Bronchial smooth muscle cell (primary cell): Measurements from ENCODE around the gene INPP1. TPM values are rescaled to one million over a fixed set of nuclear protein-coding genes. Genes with fewer than 3 reads are reported as not detected.

ENCODE experiments used
- total RNA-seq: library from RNA; depleted of rRNA; stranded (reverse); fragments of >200 nt; gene quantifications from 2 replicates; pipeline ENCODE4 v1.2.1, GENCODE V29; 2014

INPP1 gene
- 10.0 and 11.2 TPM in 2 replicates for total RNA-seq

GRCh38 chr2:190343536-190344275 lies at the start of gene INPP1:
TSS of gene INPP1 (plus strand) at chr2:190343589. CDS start at chr2:190360103, 16,514 bp downstream.

GRCh38 chr2:190319555-190320498 lies 23.6 kb upstream of the INPP1 start, which contains the start of gene HIBCH:
TSS of gene HIBCH (minus strand) at chr2:190319826. CDS start at chr2:190319750, 76 bp downstream.

GRCh38 chr2:190407662-190408537 lies 64.5 kb downstream of the INPP1 start, which contains the start of gene MFSD6:
TSS of gene MFSD6 (plus strand) at chr2:190408355. CDS start at chr2:190436030, 27,675 bp downstream.

Other genes starting within 250 kb of the INPP1 start
- gene HIBCH, start 23.8 kb upstream of the INPP1 start, total RNA-seq, result 21.1 and 27.3 TPM in 2 replicates
- gene MFSD6, start 64.8 kb downstream of the INPP1 start, total RNA-seq, result 5.5 and 7.7 TPM in 2 replicates
- 3.5 and 4.4 TPM in 2 replicates for gene NEMP2, start 191.1 kb downstream of the INPP1 start, total RNA-seq